ENCODE measurements around the gene UBL3. TPM values are rescaled to one million over a fixed set of nuclear protein-coding genes. Genes with fewer than 3 reads are reported as not detected.

UBL3 gene
- polyA plus RNA-seq, 1 donor (not counting 4 experiments of a cell fraction or from before 2014, with no cell fraction given), result 10.5 TPM

DNA sequence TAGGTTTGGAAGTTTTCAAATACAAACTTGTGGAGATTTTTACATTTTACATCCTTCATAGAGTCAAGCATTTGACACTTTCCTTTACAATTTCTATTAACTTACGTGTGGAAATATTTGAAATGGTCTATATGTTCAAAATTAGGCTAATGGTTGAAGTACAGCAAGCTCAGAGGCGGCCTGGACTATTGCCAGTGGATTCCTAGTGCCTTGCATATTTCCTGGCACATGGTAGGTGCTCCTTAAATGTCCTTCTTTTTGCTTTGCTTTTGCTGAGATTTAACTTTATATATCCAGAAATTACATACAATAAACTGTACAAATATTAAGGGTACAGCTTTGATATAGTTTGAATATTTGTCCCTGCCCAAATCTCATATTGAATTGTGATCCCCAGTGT, 93.9 kb downstream of the UBL3 start:
- H3K4me2 ChIP-seq (ENCODE audit: control insufficient read depth, extremely low read depth, insufficient read depth, low read depth, low read length), result no peak overlapping the region
- H3K4me1 ChIP-seq (ENCODE audit: control insufficient read depth, extremely low read depth, insufficient read depth, low read length), result no peaks in the 10 kb centered on the region
- FAIRE-seq (no peak), DNase-seq (ENCODE audit: low read depth, low spot score) (no peak)
- no peaks in the 10 kb centered on the region for H3K9me1 ChIP-seq (ENCODE audit: control insufficient read depth, extremely low read depth, insufficient read depth, low read length)
- no peak overlapping the region for H3K27ac ChIP-seq (ENCODE audit: control insufficient read depth, insufficient read depth, low read length)
- no peaks in the 10 kb centered on the region for H3K9me3 ChIP-seq (ENCODE audit: control insufficient read depth, low read depth, low read length)
- no peaks in the 10 kb centered on the region for H4K20me1 ChIP-seq (ENCODE audit: control insufficient read depth, extremely low read depth, insufficient read depth, low read length)
- no peak overlapping the region for H3K9ac ChIP-seq (ENCODE audit: control insufficient read depth, extremely low read depth, insufficient read depth, low read length)
- H2AFZ ChIP-seq (ENCODE audit: control insufficient read depth, low read length), result no peak overlapping the region
- TF ChIP-seq, protein P1, sequence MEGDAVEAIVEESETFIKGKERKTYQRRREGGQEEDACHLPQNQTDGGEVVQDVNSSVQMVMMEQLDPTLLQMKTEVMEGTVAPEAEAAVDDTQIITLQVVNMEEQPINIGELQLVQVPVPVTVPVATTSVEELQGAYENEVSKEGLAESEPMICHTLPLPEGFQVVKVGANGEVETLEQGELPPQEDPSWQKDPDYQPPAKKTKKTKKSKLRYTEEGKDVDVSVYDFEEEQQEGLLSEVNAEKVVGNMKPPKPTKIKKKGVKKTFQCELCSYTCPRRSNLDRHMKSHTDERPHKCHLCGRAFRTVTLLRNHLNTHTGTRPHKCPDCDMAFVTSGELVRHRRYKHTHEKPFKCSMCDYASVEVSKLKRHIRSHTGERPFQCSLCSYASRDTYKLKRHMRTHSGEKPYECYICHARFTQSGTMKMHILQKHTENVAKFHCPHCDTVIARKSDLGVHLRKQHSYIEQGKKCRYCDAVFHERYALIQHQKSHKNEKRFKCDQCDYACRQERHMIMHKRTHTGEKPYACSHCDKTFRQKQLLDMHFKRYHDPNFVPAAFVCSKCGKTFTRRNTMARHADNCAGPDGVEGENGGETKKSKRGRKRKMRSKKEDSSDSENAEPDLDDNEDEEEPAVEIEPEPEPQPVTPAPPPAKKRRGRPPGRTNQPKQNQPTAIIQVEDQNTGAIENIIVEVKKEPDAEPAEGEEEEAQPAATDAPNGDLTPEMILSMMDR (optimal IDR thresholded peaks at IDR 0.05 in 1 of 3, IDR thresholded peaks at IDR 0.05 in 1 of 3, conservative IDR thresholded peaks at IDR 0.05 in 1 of 3; ENCODE audit: extremely low read depth in 1 of 3, insufficient read depth in 2 of 3, low read length in 3 of 3), result no peak
- no peak for TF ChIP-seq EZH2 (IDR thresholded peaks at IDR 0.05; ENCODE audit: low read length)
- dilution Hi-C loops (cut with MboI; ENCODE audit: extremely low pct_ligation_motif_present, low sequenced_read_pairs), result no loop called here
- H3K27me3 ChIP-seq (ENCODE audit: control insufficient read depth, extremely low read depth, insufficient read depth, low read length), result no peaks in the 10 kb centered on the region
- H3K4me3 ChIP-seq (ENCODE audit: control insufficient read depth in 2 of 3, extremely low read depth in 1 of 3, insufficient read depth in 2 of 3, low read depth in 1 of 3, low read length in 3 of 3), result no peak overlapping the region
- no peaks in the 10 kb centered on the region for H3K36me3 ChIP-seq (ENCODE audit: control insufficient read depth in 2 of 2, extremely low read depth in 1 of 2, insufficient read depth in 2 of 2, low read length in 2 of 2)
- H3K79me2 ChIP-seq (ENCODE audit: control insufficient read depth, insufficient read depth, low read length), result no peaks in the 10 kb centered on the region

DNA sequence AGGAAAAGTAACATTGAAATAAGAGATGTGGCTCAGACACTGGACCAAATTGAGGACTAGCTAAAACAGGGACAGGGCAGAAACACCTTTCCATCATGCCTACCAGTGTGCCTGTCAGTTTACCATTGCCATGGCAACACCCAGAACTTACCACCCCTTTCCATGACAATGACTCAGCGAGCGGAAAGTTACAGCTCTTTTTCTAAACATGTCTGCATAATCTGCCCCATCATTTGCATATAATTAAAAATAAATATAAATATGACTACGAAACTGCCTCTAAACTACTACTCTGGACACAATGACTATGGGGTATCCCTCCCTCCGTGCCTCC, 96.0 kb downstream of the UBL3 start:
- Histone ChIP-seq H3K9me3 (ENCODE audit: control insufficient read depth, low read depth, low read length) (no peaks in the 10 kb centered on the region), H4K20me1 (ENCODE audit: control insufficient read depth, extremely low read depth, insufficient read depth, low read length) (no peaks in the 10 kb centered on the region), H3K9me1 (ENCODE audit: control insufficient read depth, extremely low read depth, insufficient read depth, low read length) (no peaks in the 10 kb centered on the region), H3K27ac (ENCODE audit: control insufficient read depth, insufficient read depth, low read length) (no peak overlapping the region), H3K4me1 (ENCODE audit: control insufficient read depth, extremely low read depth, insufficient read depth, low read length) (no peaks in the 10 kb centered on the region), H3K4me3 (ENCODE audit: control insufficient read depth in 2 of 3, extremely low read depth in 1 of 3, insufficient read depth in 2 of 3, low read depth in 1 of 3, low read length in 3 of 3) (no peak overlapping the region), H2AFZ (ENCODE audit: control insufficient read depth, low read length) (no peak overlapping the region), H3K4me2 (ENCODE audit: control insufficient read depth, extremely low read depth, insufficient read depth, low read depth, low read length) (no peak overlapping the region), H3K79me2 (ENCODE audit: control insufficient read depth, insufficient read depth, low read length) (no peaks in the 10 kb centered on the region), H3K9ac (ENCODE audit: control insufficient read depth, extremely low read depth, insufficient read depth, low read length) (no peak overlapping the region), H3K27me3 (ENCODE audit: control insufficient read depth, extremely low read depth, insufficient read depth, low read length) (no peaks in the 10 kb centered on the region), H3K36me3 (ENCODE audit: control insufficient read depth in 2 of 2, extremely low read depth in 1 of 2, insufficient read depth in 2 of 2, low read length in 2 of 2) (no peaks in the 10 kb centered on the region)
- FAIRE-seq, result no peak
- TF ChIP-seq EZH2 (IDR thresholded peaks at IDR 0.05; ENCODE audit: low read length), result no peak
- TF ChIP-seq, protein P1 (optimal IDR thresholded peaks at IDR 0.05 in 1 of 3, IDR thresholded peaks at IDR 0.05 in 1 of 3, conservative IDR thresholded peaks at IDR 0.05 in 1 of 3; ENCODE audit: extremely low read depth in 1 of 3, insufficient read depth in 2 of 3, low read length in 3 of 3), result no peak
- no peak for DNase-seq (ENCODE audit: low read depth, low spot score)
- dilution Hi-C loops (cut with MboI; ENCODE audit: extremely low pct_ligation_motif_present, low sequenced_read_pairs), result no loop called here
